Measurements from ENCODE around the gene TULP4.
"Not testable (repeated sequence)": the region's sequence is repeated elsewhere in the genome, so short reads cannot be mapped to it uniquely, and the experiment has no call there.

The TULP4 gene

GRCh38 chr6:158295976-158296853 is 16.1 kb upstream of the TULP4 start:
- in situ Hi-C loops (cut with MboI; ENCODE audit: low sequenced_read_pairs) = not testable (repeated sequence)

GRCh38 chr6:158296854-158297324 is 15.4 kb upstream of the TULP4 start:
- in situ Hi-C loops (cut with MboI; ENCODE audit: low sequenced_read_pairs) = not testable (repeated sequence)

GRCh38 chr6:158297657-158298056 is 14.6 kb upstream of the TULP4 start:
- in situ Hi-C loops (cut with MboI; ENCODE audit: low sequenced_read_pairs) = not testable (repeated sequence)

- in situ Hi-C loops (cut with MboI; ENCODE audit: low sequenced_read_pairs) = not testable (repeated sequence)
These were observed 11.7 kb upstream of the TULP4 start for GRCh38 chr6:158300306-158301143.

- in situ Hi-C loops (cut with MboI; ENCODE audit: low sequenced_read_pairs) = not testable (repeated sequence)
These were observed 10.7 kb upstream of the TULP4 start for GRCh38 chr6:158301561-158301960.

GRCh38 chr6:158302195-158302796 is 10.0 kb upstream of the TULP4 start:
- in situ Hi-C loops (cut with MboI; ENCODE audit: low sequenced_read_pairs) = not testable (repeated sequence)

GRCh38 chr6:158303210-158303731 is 9.0 kb upstream of the TULP4 start:
- in situ Hi-C loops (cut with MboI; ENCODE audit: low sequenced_read_pairs) = no loop called here

- in situ Hi-C loops (cut with MboI; ENCODE audit: low sequenced_read_pairs) = no loop called here
These were observed 8.0 kb upstream of the TULP4 start for GRCh38 chr6:158304254-158304653.

- in situ Hi-C loops (cut with MboI; ENCODE audit: low sequenced_read_pairs) = no loop called here
These were observed 2.5 kb upstream of the TULP4 start for GRCh38 chr6:158309814-158310213.

- in situ Hi-C loops (cut with MboI; ENCODE audit: low sequenced_read_pairs) = no loop called here
These were observed 1.1 kb upstream of the TULP4 start for GRCh38 chr6:158311193-158311592.

- in situ Hi-C loops (cut with MboI; ENCODE audit: low sequenced_read_pairs) = no loop called here
These were observed 639 bp upstream of the TULP4 start for GRCh38 chr6:158311626-158312025.

GRCh38 chr6:158312672-158313397 is 570 bp downstream of the TULP4 start:
- in situ Hi-C loops (cut with MboI; ENCODE audit: low sequenced_read_pairs) = no loop called here

- in situ Hi-C loops (cut with MboI; ENCODE audit: low sequenced_read_pairs) = no loop called here
These were observed 1.7 kb downstream of the TULP4 start for GRCh38 chr6:158313989-158314388.

GRCh38 chr6:158314737-158315136 is 2.5 kb downstream of the TULP4 start:
- in situ Hi-C loops (cut with MboI; ENCODE audit: low sequenced_read_pairs) = no loop called here

GRCh38 chr6:158316022-158316421 is 3.8 kb downstream of the TULP4 start:
- in situ Hi-C loops (cut with MboI; ENCODE audit: low sequenced_read_pairs) = no loop called here

- in situ Hi-C loops (cut with MboI; ENCODE audit: low sequenced_read_pairs) = no loop called here
These were observed 9.7 kb downstream of the TULP4 start for GRCh38 chr6:158321960-158322359.

- in situ Hi-C loops (cut with MboI; ENCODE audit: low sequenced_read_pairs) = no loop called here
These were observed 10.1 kb downstream of the TULP4 start for GRCh38 chr6:158322400-158322723.

GRCh38 chr6:158322724-158323560 is 10.7 kb downstream of the TULP4 start:
- in situ Hi-C loops (cut with MboI; ENCODE audit: low sequenced_read_pairs) = no loop called here

- in situ Hi-C loops (cut with MboI; ENCODE audit: low sequenced_read_pairs) = no loop called here
These were observed 11.3 kb downstream of the TULP4 start for GRCh38 chr6:158323561-158323958.

GRCh38 chr6:158324136-158324535 is 11.9 kb downstream of the TULP4 start:
- in situ Hi-C loops (cut with MboI; ENCODE audit: low sequenced_read_pairs) = no loop called here
